M059J (cell line): ENCODE results near the gene TRAPPC1. TPM values are rescaled to one million over a fixed set of nuclear protein-coding genes. Genes with fewer than 3 reads are reported as not detected.
A peak's percentile ranks its signal among the peaks of the same experiment; 100 is the strongest.

Source experiments
- DNase-seq: peaks from one replicate; pipeline ENCODE4 v3.0.0-alpha.2; 2012; ENCODE audit warnings: low read depth
- total RNA-seq: library from RNA; depleted of rRNA; stranded (reverse); fragments of >200 nt; shearing (Covaris generic); gene quantifications from 2 replicates; pipeline ENCODE4 v1.2.3, GENCODE V29; 2014

The TRAPPC1 gene
- total RNA-seq, 1 experiment from 2014 or later = 61.8 TPM

DNA sequence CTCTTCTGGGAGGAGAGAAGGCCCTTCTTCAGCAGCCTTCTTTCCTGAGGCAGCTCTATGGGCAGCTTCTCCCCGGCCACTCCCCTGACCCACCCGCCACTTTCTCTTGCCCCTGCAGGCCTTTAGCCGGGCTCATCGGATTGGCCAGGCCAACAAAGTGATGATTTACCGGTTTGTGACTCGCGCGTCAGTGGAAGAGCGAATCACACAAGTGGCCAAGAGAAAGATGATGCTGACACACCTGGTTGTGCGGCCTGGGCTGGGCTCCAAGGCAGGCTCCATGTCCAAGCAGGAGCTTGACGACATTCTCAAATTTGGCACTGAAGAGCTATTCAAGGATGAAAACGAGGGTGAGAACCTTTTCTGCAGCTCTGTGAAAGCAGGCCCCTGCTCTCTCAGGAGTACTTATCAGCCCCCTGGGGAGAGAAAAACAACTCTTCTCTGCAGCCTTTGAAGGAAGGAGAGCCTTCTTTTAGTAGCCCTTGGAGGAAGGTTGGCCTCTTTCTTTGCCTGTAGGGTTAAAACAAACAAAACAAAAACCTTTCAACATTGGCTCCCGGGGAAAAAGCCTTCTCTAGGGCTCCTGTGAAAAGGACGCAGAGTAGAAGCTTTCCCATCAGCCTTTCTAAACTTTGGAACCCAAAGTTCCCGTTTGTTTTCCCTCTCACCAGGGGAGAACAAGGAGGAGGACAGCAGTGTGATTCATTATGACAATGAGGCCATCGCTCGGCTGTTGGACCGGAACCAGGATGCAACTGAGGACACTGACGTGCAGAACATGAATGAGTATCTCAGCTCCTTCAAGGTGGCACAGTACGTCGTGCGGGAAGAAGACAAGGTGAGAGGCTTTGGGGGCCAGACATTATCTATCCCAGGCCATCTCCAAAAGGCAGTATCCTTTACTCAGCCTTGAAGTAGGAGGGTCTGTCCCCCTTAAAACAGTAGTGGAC, 28.3 kb downstream of the TRAPPC1 start:
- no peak for DNase-seq

DNA sequence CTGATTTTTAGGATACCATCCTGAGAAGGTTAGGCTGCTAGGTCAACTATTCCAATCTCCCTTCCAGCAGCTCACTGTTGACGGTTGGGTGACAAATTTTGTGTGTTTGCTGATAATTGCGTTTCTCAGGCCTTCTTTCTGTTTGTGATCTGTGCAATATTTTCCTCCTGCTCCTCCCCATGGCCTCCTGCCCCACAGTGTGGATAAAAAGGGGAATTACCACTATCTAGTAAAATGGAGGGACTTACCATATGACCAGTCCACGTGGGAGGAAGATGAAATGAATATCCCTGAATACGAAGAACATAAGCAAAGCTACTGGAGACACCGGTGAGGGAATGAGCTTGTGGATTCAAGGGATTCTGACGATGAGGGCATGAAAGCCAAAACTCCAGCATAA, 34.0 kb downstream of the TRAPPC1 start:
- peak; percentile 42 for DNase-seq

DNA sequence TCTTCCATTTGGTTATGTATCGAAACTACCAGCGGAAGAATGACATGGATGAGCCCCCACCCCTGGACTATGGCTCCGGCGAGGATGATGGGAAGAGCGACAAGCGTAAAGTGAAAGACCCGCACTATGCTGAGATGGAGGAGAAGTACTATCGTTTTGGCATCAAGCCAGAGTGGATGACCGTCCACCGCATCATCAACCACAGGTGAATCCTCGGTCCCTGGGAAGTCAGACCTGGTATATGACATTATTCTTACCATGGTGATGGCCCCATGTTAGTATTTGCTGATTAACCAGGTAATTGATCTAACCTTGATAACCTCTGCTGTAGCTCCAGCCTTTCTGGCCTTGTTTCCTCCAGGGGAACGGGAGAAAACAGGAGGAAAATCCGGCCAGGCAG, 34.7 kb downstream of the TRAPPC1 start:
- DNase-seq = peak; percentile 28

DNA sequence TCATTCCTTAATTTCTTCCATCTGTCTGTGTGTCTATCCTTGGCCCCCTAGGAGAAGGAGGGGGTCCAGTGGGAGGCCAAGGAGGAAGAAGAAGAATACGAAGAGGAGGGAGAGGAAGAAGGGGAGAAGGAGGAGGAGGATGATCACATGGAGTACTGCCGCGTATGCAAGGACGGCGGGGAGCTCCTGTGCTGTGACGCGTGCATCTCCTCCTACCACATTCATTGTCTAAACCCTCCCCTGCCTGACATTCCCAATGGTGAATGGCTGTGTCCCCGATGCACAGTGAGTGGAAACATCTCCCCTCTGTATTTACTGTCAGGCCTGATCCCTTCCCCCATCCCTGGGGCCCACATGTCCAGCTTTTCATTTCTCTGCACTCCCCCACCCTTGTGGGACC, 36.9 kb downstream of the TRAPPC1 start:
- DNase-seq = no peak

DNA sequence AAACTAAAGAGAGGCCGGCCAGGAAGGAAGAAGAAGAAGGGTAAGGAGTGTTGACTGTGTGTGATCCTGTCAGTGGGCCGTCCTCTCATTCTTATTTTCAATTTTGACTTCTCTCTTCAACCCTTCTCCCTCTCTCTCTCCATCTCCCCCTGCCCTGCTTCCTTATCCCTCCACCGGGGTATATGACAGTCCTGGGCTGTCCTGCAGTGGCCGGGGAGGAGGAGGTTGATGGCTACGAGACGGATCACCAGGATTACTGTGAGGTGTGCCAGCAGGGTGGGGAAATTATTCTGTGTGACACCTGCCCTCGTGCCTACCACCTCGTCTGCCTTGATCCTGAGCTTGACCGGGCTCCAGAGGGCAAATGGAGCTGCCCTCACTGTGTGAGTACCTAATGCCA, 37.5 kb downstream of the TRAPPC1 start:
- DNase-seq = no peak

DNA sequence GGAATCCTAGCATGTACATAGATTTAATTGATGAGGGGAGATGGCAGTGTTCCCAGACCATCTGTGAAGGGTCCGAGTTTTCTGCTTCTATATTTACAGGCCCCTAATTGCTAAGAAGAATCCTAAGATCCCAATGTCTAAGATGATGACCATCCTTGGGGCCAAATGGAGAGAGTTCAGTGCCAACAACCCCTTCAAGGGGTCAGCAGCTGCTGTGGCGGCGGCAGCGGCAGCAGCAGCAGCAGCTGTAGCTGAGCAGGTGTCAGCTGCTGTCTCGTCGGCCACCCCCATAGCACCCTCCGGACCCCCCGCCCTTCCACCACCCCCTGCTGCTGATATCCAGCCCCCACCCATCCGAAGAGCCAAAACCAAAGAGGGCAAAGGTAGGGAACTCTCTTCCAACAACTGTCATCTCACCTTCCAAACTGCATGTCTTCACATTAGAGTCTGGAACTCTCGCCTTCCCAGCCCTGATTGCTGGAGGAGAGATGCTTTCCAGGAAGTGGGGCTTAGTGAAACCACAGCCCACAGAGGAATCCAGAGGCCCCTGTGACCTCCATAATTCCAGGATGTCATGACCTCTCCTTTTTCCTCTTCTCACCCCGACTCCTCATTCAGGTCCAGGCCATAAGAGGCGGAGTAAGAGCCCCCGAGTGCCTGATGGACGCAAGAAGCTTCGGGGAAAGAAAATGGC, 38.4 kb downstream of the TRAPPC1 start:
- DNase-seq = no peak

DNA sequence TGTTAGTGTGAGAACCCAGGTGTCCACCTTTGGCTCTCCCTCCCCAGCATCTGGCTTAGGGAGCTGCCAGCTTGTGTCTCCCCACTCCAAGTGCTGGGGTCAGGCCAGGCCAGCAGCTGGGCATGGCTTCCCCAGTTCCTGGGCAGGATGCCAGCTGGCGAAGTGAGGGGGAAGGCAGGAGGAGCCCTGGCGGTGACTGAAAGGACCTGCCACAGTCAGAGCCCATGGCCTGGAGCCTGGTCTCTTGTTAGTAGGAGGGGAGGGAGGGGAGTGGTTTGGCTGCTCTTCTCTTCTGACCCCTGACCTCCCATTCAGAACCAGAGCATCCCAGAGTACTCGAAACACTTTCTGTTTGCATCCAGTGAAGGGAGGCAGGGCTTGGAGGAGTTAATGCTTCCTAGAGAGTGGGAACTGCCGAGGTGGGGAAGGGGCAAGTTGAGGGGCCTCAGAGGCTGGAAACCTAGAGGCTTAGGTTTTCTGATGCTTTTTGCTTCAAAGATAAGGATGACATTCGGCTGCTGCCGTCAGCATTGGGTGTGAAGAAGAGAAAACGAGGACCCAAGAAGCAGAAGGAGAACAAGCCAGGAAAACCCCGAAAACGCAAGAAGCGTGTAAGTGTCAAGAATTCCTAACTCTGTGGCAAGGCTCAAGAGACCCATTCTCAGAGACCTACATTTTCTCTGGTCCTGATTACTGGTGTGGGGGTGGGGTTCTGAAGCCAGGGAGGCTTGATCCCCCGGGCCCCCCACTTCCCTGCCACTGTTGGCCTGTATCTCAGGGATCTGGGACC, 42.4 kb downstream of the TRAPPC1 start:
- DNase-seq = peak; percentile 96

DNA sequence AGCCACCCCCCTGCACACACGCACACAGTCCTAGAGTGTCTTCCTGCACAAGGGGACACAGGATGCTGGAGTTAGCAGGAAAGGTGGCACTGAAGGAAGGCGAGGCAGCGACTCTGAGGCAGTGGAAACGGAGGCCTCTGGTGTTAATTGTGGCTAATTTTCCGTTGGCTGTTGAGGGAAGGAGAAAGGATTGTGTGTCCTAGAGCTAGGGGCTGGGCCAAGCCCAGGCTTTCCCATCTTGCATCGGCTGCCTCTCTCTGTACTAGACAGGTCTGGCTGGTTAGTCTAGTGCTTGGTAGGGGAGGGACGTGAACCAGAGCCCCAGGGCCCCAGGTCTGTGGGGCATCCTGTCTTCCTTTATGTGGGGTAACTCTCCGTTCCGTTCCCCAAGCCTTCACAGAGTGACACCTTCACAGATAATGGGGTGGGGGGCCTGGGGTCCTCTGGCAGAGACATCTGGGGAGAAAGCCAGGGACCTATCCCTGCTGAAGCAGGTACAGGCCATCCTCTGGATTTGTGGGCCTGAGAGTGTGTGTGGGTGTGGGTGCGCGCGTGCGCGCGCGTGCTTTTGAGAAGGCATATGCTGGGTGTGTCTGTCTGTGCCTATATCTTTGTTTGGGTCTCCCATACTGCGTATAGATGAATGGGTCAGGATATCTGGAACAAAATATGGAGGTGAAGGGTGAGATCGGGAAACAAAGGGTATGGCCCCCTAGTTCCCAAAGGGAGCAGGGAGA, 43.4 kb downstream of the TRAPPC1 start, which contains the start of gene CHD3:
CHD3 (plus strand) TSS at position 606 of the 737 bp plus-strand sequence. CDS start 212 bp downstream, outside the sequence.
- DNase-seq = no peak

DNA sequence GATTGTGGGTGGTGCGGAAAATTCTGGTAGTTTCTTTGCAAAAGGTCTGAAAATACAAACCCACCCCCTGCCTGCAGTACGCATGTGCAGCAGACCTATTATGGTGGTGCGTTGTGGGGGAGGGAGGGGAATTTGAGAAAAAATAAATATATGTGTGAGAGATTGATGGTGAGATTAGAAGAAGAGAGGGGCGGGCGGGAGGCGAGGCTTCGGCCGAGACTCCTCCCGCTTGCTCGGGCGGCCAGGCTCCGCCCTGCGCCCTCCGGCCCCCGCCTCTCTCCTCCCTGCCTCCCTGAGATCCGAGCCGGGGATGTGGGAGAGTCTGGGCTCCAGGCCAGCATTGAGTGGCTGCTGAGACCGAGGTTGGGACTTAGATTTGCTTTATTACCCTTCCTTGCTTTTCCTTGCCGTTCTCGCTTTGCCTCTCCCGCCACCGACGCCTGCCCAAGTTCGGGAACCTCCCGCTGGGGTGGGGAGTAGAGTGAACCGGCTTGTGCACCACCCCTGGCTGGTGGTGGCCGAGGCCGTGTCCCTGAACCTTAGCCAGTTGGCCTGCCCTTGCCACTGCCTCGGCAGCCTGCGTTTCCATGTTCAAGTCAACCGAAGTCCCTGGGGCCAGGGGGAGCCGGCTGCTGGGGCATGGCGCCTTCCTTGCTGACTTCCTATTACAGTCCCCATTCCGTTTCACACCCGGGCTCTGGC, 44.1 kb downstream of the TRAPPC1 start:
- DNase-seq = peak; percentile 95

DNA sequence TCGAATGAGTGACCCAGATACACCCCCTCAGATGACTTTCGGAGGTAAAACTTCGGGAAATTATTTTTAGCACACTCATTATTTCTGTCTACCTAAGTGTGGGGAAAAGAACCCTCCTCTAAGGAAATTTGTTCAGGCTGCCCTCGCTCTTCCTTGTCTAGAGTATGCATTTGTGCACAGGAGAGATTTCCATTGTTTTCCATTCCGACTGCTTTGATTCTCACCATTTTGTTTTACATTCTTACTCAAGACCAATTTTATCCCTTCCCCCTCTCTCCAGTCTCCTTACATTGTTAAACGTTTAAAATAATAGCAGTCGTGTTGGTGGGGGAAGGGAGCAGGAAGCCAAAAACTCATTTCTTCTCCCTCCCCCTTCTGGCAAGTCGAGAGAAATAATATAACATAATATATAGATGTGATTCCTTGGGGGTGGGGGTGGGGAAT, 44.7 kb downstream of the TRAPPC1 start:
- DNase-seq = no peak

DNA sequence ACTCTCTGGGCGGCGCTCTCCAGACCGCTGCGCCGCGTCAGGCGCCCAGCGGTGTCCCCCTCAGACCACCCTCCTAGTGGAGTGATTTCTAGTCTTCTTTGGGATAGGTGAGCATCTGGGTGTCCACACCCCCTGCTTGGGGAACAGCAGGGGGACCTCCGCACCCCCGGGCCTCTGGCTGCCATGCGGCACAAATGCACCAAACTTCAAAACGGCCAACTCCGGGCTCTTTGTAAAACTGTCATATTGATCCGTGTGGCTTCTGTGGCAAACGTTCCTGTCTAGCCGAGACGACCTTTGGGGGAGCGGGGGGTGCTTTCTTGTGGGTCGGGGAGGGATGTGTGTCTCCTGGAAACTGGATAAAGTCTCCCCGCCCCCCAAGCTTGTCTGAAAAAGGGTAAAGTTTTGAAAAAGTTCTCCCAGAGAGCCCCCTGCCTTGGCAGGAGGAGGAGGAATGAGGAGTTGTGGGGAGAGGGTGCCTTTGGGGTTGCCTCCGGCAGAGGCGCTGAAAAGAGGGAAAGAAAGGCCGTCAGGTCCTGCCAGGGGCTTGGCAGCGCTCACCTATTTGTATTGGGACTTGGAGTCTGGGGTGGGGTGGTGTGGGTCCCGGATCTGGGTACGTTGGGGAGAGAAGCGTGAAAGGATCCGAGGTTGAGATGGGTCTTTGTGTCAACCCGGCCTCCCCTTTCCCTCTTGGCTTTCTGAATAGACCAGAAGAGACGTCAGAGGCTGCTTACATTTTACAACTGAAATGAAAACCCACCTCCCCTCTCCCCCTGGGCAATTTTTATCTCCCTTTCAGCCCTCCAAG, 45.3 kb downstream of the TRAPPC1 start:
- peak; percentile 44 for DNase-seq

DNA sequence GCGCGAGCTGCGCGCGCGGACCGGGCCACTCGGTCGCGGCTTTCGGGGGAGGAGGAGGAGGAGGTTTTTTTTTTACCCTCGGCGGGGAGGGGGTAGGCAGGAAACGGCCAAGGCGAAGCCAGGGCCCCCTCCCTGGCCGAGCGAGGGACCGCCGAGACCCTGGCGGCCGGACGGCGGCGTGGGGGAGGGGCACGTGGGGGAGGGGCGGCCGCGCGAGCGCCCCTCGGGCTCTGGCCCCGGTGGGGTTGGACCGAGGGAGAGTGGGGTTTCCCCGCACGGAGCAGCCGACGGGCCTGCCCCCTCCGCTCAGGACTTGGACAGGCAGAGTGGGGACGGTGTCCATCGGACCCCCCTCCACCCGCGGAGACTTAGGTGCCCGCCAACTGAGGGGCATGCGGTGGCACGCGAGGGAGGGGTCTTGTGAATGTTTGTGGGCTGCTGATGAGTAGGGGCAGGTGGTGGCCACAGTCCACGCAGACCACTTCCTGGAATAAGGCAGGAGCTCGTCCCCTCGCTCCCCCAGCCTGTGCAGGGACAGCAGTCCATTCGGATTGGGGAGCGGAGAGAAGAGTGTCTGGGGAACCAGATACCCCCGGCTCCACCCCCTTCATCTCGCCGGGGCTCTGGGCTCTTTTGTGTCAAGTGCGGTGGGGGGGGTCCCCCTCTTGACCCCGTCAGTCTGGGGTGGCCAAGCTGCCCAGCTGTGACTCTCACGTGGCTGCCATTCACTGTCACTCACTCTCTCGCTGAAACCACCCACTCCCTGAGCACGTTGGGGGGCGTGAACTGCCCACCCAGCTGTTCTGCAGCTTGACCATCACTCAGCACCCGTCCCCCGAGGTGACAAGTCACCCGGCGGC, 46.1 kb downstream of the TRAPPC1 start:
- DNase-seq = peak; percentile 82

DNA sequence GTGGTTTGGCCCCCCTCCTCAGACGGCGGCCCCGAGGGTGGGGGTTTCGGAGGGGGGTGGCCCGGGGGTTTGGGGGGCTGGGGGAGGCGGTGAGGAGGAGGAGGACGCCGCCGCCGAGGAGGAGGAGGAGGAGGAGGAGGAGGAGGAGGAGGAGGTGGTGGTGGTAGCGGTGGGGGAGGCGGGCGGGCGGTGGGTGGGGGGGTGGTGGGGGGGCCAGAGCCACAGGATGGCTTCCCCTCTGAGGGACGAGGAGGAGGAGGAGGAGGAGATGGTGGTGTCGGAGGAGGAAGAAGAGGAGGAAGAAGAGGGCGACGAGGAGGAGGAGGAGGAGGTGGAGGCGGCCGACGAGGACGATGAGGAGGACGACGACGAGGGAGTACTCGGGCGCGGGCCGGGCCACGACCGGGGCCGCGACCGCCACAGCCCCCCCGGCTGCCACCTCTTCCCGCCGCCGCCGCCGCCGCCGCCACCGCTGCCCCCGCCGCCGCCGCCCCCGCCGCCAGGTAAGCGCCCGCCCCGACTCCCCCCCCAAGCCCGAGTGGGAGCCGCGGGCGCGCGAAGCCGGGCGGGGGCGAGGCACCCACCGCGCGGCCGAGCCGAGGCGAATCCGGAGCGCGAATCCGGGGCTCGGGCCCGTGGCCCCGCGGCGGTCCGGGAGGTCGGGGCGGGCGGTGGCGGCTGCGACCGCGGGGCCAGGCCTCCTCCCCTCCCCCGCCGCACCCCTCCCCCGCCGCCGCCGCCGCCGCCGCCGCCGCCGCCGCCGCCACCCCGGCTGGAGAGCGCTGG, 47.0 kb downstream of the TRAPPC1 start:
- no peak for DNase-seq

DNA sequence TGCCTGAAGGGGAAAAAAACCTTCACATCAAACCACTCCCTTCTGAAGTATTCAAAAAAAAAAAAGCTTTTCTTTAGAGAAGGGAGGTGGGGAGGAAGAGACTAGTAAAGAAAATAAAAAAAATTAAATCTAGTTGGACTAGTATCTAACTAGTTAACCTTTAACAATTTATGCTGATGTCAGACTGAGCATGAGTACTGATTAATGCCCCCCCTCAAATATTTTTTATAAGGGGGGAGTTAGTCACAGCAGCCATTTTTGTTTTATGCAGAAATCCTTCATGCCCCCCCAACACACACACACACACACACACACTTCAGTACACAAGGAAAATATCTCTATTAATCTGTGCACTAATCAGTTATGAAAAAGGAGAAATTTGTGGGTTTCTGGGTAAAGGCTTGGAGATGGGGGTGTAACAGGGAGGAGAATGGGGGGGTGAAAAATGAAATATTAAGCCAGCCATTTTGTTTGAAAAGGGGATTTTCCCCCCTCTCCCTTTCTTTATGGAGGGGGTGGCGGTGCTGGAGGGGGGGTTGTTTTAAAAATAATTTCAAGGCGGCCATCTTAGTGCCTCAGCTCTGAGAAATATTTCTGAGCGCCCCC, 47.9 kb downstream of the TRAPPC1 start:
- no peak for DNase-seq

DNA sequence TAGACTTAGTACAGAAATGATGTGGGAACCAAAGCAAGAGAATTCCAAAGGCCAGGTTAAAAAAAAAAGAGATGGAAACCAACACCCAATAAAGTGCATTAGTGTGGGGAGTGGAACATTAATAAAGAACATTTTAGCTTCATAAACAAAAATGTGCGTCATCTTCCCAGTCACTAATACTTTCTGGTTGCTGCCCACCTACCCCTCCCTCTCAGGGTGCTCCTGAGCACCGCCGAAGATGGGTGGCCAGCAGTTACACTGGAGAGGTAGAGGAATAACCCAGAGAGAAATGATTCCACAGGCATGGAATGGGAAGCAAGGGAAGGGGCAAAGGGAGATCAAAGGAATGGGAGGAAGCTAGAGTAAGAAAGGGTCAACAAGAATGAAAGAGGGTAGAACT, 49.1 kb downstream of the TRAPPC1 start:
- no peak for DNase-seq

DNA sequence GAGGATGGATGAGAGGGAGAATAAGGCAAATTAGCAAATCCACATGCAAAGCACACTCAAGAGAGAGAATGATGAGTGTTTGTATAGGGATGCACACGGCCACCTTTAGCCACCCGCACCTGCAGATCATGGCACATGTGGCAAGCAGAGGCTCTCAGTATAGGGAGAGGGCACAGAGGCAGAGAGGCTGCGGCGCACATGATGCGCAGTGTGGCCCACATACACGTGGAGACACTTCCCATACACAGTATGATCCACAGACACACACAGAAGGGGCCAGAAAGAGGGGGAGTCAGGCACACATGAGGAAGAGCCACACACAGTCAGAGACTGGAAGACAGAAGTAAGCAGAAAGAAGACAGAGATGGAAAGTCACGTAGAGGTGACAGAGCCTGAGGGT, 49.7 kb downstream of the TRAPPC1 start:
- no peak for DNase-seq

DNA sequence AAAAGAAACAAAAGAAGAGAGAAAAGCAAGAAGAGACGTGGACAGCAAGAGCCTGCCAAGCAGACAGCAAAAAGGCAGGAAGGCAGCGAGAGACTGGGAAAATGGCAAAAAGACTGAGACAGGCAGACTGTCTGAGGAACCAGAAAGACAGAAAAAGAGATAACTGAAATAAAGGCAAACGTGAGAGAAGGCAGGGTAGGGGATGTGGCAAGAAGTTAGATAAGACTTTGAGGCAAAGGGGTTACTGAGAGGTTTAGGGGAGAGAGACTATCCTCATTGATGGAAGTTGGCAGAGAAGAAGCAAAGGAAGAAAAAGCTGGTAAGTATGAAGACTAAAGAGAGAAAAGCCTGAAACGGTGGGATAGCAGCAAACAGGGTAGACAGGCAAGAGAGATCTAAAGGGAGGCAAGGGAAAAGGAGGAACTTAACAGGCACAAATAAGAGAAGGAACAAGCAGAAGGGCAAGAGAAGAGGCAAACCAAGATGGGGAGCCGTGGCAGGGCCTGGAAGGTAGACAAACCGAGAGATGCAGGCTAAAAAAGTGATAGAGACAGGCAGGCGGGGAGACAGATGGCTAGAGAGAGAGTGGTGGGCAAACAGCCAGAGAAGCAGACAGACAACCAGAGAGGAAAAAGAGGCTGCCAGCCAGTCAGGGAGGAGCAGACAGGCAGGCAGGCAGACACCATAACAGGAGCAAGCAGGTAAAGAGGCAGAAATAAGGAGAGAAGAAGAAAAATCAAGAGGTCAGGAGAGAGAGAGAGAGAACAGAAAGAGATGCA, 50.3 kb downstream of the TRAPPC1 start:
- DNase-seq = no peak
